NT2/D1 (cell line): ENCODE data around the gene IFIT1B.

Experiments
- YY1 ChIP-seq: IDR thresholded peaks from 2 replicates; pipeline ENCODE4 v1.6.1; 2011; ENCODE audit not compliant: insufficient read length, insufficient read depth
- ZNF274 ChIP-seq: IDR thresholded peaks from 2 replicates; pipeline ENCODE4 v1.6.1; 2011; ENCODE audit warnings: mild to moderate bottlenecking, low read depth, low read length

DNA sequence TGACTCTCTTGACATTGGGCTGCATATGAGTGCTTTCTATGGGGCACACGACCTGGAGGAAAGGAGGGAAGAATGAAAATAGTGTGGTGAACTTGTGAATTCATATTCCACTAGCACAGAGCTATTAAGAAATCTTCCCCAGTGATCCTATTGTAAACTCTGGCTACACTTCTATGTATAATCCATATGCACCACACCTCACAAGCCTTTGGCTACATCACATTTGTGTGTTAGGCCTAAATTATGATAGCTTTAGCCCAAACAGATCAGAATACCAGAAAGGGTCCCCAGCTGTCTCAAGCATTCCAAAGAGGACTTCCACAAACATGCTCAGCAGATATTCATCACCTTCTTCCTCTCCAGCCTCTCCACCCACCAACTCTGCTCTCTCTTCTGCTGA is 9.7 kb upstream of the IFIT1B start:
- no peak for TF ChIP-seq YY1
- no peak for TF ChIP-seq ZNF274
